H1 (cell line): Measurements from ENCODE around the gene GPX6. TPM values are rescaled to one million over a fixed set of nuclear protein-coding genes. Genes with fewer than 3 reads are reported as not detected.
A peak's percentile ranks its signal among the peaks of the same experiment; 100 is the strongest.

Experiments used
- CTCF ChIA-PET: fragments of 300-600 bp; sonication (Branson Sonifier 250); formaldehyde crosslinking; loops from one replicate; lab custom pipeline; 2021; ENCODE audit not compliant: partially characterized antibody; lab: Charles Lee
- POLR2A ChIA-PET: fragments of 300-600 bp; sonication (Branson Sonifier 250); formaldehyde crosslinking; loops from one replicate; lab custom pipeline; 2021; ENCODE audit warnings: inconsistent platforms; ENCODE audit not compliant: partially characterized antibody; lab: Charles Lee
- DNase-seq, 2 experiments: peaks; one replicate each; pipeline versions ENCODE4 v3.0.0 to v3.0.0-alpha.2; 2010 to 2022; ENCODE audit warnings: low spot score in 2 of 2, low read depth in 1 of 2, mixed read lengths in 1 of 2
- FAIRE-seq: peaks from 2 replicates; lab custom pipeline; 2011; peaks lifted over from hg19 to GRCh38; lab: Jason Lieb, UNC
- H2AFZ ChIP-seq: 2 replicates; pipeline ENCODE4 v1.8.1; 2012; ENCODE audit warnings: low read length, inconsistent platforms
- H2AK5ac ChIP-seq: 2 replicates; pipeline ENCODE4 v1.6.1; 2013; ENCODE audit warnings: low read depth, low read length
- H2BK120ac ChIP-seq: replicated peaks from 2 replicates; pipeline ENCODE3; 2013; ENCODE audit warnings: low read depth, low read length, inconsistent platforms
- H2BK12ac ChIP-seq: 2 replicates; pipeline ENCODE4 v1.6.1; 2013; ENCODE audit warnings: low read depth, low read length
- H2BK15ac ChIP-seq: 2 replicates; pipeline ENCODE4 v1.6.1; 2013; ENCODE audit warnings: low read length
- H2BK20ac ChIP-seq: 2 replicates; pipeline ENCODE4 v1.6.1; 2013; ENCODE audit warnings: low read length
- H2BK5ac ChIP-seq: 2 replicates; pipeline ENCODE4 v1.6.1; 2013; ENCODE audit warnings: low read depth, low read length
- H3K14ac ChIP-seq: 2 replicates; pipeline ENCODE4 v1.6.1; 2013; ENCODE audit warnings: inconsistent platforms; ENCODE audit not compliant: insufficient read length
- H3K18ac ChIP-seq: 2 replicates; pipeline ENCODE4 v1.6.1; 2013; ENCODE audit warnings: low read length; ENCODE audit errors: extremely low read depth
- H3K23ac ChIP-seq: 2 replicates; pipeline ENCODE4 v1.6.1; 2013; ENCODE audit warnings: inconsistent platforms; ENCODE audit not compliant: insufficient read length
- H3K23me2 ChIP-seq: 2 replicates; pipeline ENCODE4 v1.6.1; 2013; ENCODE audit warnings: low read depth, low read length
- H3K27ac ChIP-seq: 2 replicates; pipeline ENCODE4 v1.6.1; 2011; ENCODE audit warnings: low read depth, low read length, inconsistent platforms
- H3K27me3 ChIP-seq, 4 experiments: replicated peaks in 1 of 4; 1 replicate in 1 of 4; 2 replicates in 3 of 4; pipeline versions ENCODE4 v1.6.1 to v1.8.1; 2011 to 2013; ENCODE audit warnings: low read length in 3 of 4, mild to moderate bottlenecking in 3 of 4, inconsistent platforms in 2 of 4, mixed read lengths in 2 of 4, moderate library complexity in 1 of 4; ENCODE audit not compliant: control insufficient read depth in 3 of 4, insufficient read depth in 3 of 4; ENCODE audit errors: extremely low read depth in 1 of 4
- H3K36me3 ChIP-seq, 4 experiments: 2 replicates each; pipeline versions ENCODE4 v1.6.1 to v1.8.1; 2011 to 2013; ENCODE audit warnings: mild to moderate bottlenecking in 4 of 4, low read length in 3 of 4, moderate library complexity in 2 of 4, control low read depth in 1 of 4, inconsistent platforms in 1 of 4; ENCODE audit not compliant: insufficient read depth in 4 of 4, control insufficient read depth in 2 of 4
- H3K4ac ChIP-seq: replicated peaks from 2 replicates; pipeline ENCODE3; 2013; ENCODE audit warnings: low read length, low read depth, mixed read lengths, inconsistent platforms; ENCODE audit not compliant: insufficient read length
- H3K4me1 ChIP-seq, 4 experiments: replicated peaks in 1 of 4; 1 replicate in 1 of 4; 2 replicates in 3 of 4; pipeline versions ENCODE4 v1.6.1 to v1.8.1; 2011 to 2013; ENCODE audit warnings: low read length in 3 of 4, inconsistent platforms in 2 of 4, mixed read lengths in 1 of 4; ENCODE audit not compliant: insufficient read depth in 4 of 4, control insufficient read depth in 3 of 4
- H3K4me2 ChIP-seq, 2 experiments: 2 replicates each; pipeline versions ENCODE4 v1.6.1 to v1.8.1; 2011 to 2013; ENCODE audit warnings: low read depth in 2 of 2, low read length in 2 of 2, control low read depth in 1 of 2, inconsistent platforms in 1 of 2, mild to moderate bottlenecking in 1 of 2; ENCODE audit not compliant: insufficient read depth in 1 of 2
- H3K4me3 ChIP-seq, 4 experiments: fragments of 200-600, 300-600 bp in 1 of 4; sonication (generic), shearing (Covaris generic), sonication (Bioruptor Twin) in 1 of 4; 2 replicates each; pipeline versions ENCODE4 v1.5.1 to v1.8.1; 2011 to 2016; ENCODE audit warnings: low read length in 4 of 4, low read depth in 3 of 4, control low read depth in 2 of 4, inconsistent platforms in 2 of 4, mild to moderate bottlenecking in 2 of 4, mixed read lengths in 1 of 4, moderate library complexity in 1 of 4; ENCODE audit not compliant: insufficient read depth in 2 of 4; ENCODE audit errors: extremely low read depth in 1 of 4
- H3K56ac ChIP-seq: replicated peaks from 2 replicates; pipeline ENCODE3; 2013; ENCODE audit warnings: low read depth, mild to moderate bottlenecking, mixed read lengths, low read length, inconsistent platforms; ENCODE audit not compliant: insufficient read length
- H3K79me1 ChIP-seq: 2 replicates; pipeline ENCODE4 v1.6.1; 2013; ENCODE audit warnings: low read depth, low read length, control low read depth
- H3K79me2 ChIP-seq, 2 experiments: 2 replicates each; pipeline versions ENCODE4 v1.6.1 to v1.8.1; 2012 to 2013; ENCODE audit warnings: low read length in 2 of 2, mild to moderate bottlenecking in 2 of 2, inconsistent platforms in 1 of 2; ENCODE audit not compliant: insufficient read depth in 2 of 2, control insufficient read depth in 1 of 2
- H3K9ac ChIP-seq, 4 experiments: replicated peaks in 1 of 4; 1 replicate in 1 of 4; 2 replicates in 3 of 4; pipeline versions ENCODE4 v1.6.1 to v1.8.1; 2011 to 2013; ENCODE audit warnings: low read depth in 3 of 4, low read length in 3 of 4, control low read depth in 2 of 4, mild to moderate bottlenecking in 2 of 4, moderate library complexity in 2 of 4, inconsistent platforms in 1 of 4; ENCODE audit errors: extremely low read depth in 1 of 4
- H3K9me3 ChIP-seq, 2 experiments: 2 replicates each; pipeline versions ENCODE4 v1.6.1 to v1.8.1; 2012 to 2013; ENCODE audit warnings: mild to moderate bottlenecking in 2 of 2, moderate library complexity in 2 of 2, control low read depth in 1 of 2, inconsistent platforms in 1 of 2, low read depth in 1 of 2, low read length in 1 of 2, mixed read lengths in 1 of 2; ENCODE audit not compliant: insufficient read depth in 2 of 2
- H4K20me1 ChIP-seq, 2 experiments: replicated peaks in 1 of 2; 2 replicates each; pipeline versions ENCODE3 to v1.8.1; 2011 to 2013; ENCODE audit warnings: inconsistent platforms in 2 of 2, low read length in 2 of 2, mild to moderate bottlenecking in 1 of 2; ENCODE audit not compliant: insufficient read depth in 2 of 2, control insufficient read depth in 1 of 2
- H4K5ac ChIP-seq: 2 replicates; pipeline ENCODE4 v1.6.1; 2013; ENCODE audit warnings: low read length, low read depth, mixed read lengths, inconsistent platforms; ENCODE audit not compliant: insufficient read length
- H4K8ac ChIP-seq: 2 replicates; pipeline ENCODE4 v1.8.0; 2013; ENCODE audit warnings: mild to moderate bottlenecking, moderate library complexity, low read length, inconsistent platforms; ENCODE audit not compliant: insufficient read depth; ENCODE audit errors: extremely low read depth
- H4K91ac ChIP-seq: replicated peaks from 2 replicates; pipeline ENCODE3; 2013; ENCODE audit warnings: low read length, mixed read lengths, inconsistent platforms; ENCODE audit not compliant: insufficient read length
- GTF2F1 ChIP-seq: IDR thresholded peaks from 2 replicates; pipeline ENCODE4 v1.6.1; 2012; ENCODE audit warnings: low read depth, low read length, improper control_type of control experiment, borderline replicate concordance
- TBP ChIP-seq: IDR thresholded peaks from 2 replicates; pipeline ENCODE4 v1.6.1; 2011; ENCODE audit warnings: low read depth, low read length, improper control_type of control experiment
- WGBS, 2 experiments: shearing (Covaris generic) in 1 of 2; methylation state at CpG; one replicate each; pipeline versions ENCODE4 v1.1.6 to v1.1.7; 2013 to 2015; ENCODE audit warnings: low lambda C conversion rate in 2 of 2, mixed read lengths in 2 of 2, inconsistent platforms in 1 of 2, low coverage in 1 of 2, missing lambda C conversion rate in 1 of 2; ENCODE audit not compliant: insufficient replicate concordance in 2 of 2, insufficient coverage in 1 of 2, insufficient read length in 1 of 2; ENCODE audit errors: extremely low coverage in 1 of 2, missing lambda C conversion rate in 1 of 2; 5-methylcytosine and 5-hydroxymethylcytosine counted together
- polyA plus RNA-seq, 7 experiments: library from polyadenylated mRNA; depleted of rRNA in 3 of 7; stranded (reverse) in 5 of 7; unstranded in 2 of 7; fragments of >200 nt in 5 of 7; fragments of 200-250 nt in 2 of 7; gene quantifications; 1 replicate in 5 of 7; 2 replicates in 1 of 7; 4 replicates in 1 of 7; pipeline versions ENCODE4 v1.2.1 to v1.2.3, GENCODE V29; 2011 to 2013; ENCODE audit warnings: missing spikeins in 2 of 7, mixed read lengths in 2 of 7
- total RNA-seq: library from RNA; stranded (reverse); fragmentation: NEBNext Ultra II Directional; extraction: Animal tissue kit (Norgen Biotek cat#: 25700); gene quantifications from 2 replicates; pipeline ENCODE4 v1.2.1, GENCODE V29; 2021

The GPX6 gene
- total and polyA plus RNA-seq, 2 of the 8 experiments (the other 6 are each of a cell fraction or from before 2014, with no cell fraction given): not detected

DNA sequence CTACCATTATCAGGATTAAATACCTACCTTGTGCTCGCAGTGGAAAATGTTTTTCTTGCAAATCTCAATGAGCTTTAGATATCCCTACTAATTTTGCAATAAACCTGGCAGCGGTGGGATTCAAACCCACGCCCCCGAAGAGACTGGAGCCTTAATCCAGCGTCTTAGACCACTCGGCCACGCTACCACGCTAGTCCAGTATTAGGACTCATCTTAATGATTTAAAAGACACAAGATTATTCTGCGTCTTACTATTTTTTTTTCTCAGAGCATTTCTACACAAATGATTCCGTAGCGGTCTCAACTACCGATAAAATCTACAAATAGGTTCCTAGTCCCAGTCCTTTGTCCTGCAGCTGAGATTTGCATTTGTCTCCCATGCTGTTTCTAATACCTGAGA lies 37.1 kb downstream of the GPX6 start:
- H2BK15ac ChIP-seq: no peak overlapping the region
- H3K18ac ChIP-seq: no peak overlapping the region
- no peak overlapping the region for H3K4ac ChIP-seq
- no peak overlapping the region for H3K23ac ChIP-seq
- H2AFZ ChIP-seq: no peak overlapping the region
- no peaks in the 10 kb centered on the region for H3K4me1 ChIP-seq
- H2BK12ac ChIP-seq: no peak overlapping the region
- no peak overlapping the region for H4K91ac ChIP-seq
- H3K27me3 ChIP-seq: peaks cover 0 to 2% (median 0%) of the 10 kb centered on the region in 4 experiments; a peak in 3 of 7 replicates
- H3K14ac ChIP-seq: no peak overlapping the region
- POLR2A ChIA-PET: interaction anchor here (0.8 to 2.4 kb wide), 2 partner anchors 10 to 144 kb away, joined by 3 to 10 read pairs; no protein-coding TSS in a partner anchor
- H3K4me2 ChIP-seq: peak overlapping the region in 1 of 2 experiments; percentile 47; a peak in 1 of 4 replicates
- 81% methylated on average over 12 of the region's 12 CpGs; no CpG with 5 or more reads in 1 of the 2 experiments for WGBS, 2 experiments
- TF ChIP-seq GTF2F1 (no peak), TBP (peak; percentile 69)
- TF ChIP-seq, all 59 proteins: peak for 1
- no peak overlapping the region for H4K5ac ChIP-seq
- H3K36me3 ChIP-seq: no peaks in the 10 kb centered on the region
- H2BK5ac ChIP-seq: no peak overlapping the region
- no peaks in the 10 kb centered on the region for H3K79me1 ChIP-seq
- DNase-seq (no peak), FAIRE-seq (no peak)
- H3K9me3 ChIP-seq: no peaks in the 10 kb centered on the region
- H3K27ac ChIP-seq: no peak overlapping the region
- H3K9ac ChIP-seq: no peak overlapping the region
- H3K23me2 ChIP-seq: peaks cover 3% of the 10 kb centered on the region; the same call in 1 of the 2 replicates
- H2AK5ac ChIP-seq: no peak overlapping the region
- CTCF ChIA-PET: interaction anchor here (2.5 kb wide), 1 partner anchor 54 kb away, joined by 10 read pairs; no protein-coding TSS in a partner anchor
- no peak overlapping the region for H2BK20ac ChIP-seq
- no peak overlapping the region for H3K56ac ChIP-seq
- H2BK120ac ChIP-seq: no peak overlapping the region
- no peak overlapping the region for H4K8ac ChIP-seq
- no peaks in the 10 kb centered on the region for H3K79me2 ChIP-seq
- peak overlapping the region in 1 of 4 experiments; percentile 34; a peak in 3 of 8 replicates for H3K4me3 ChIP-seq
- H4K20me1 ChIP-seq: no peaks in the 10 kb centered on the region
